ES-I3 (cell line): ENCODE data around the gene NR4A1.
A peak's percentile ranks its signal among the peaks of the same experiment; 100 is the strongest.

Experiments used
- H3K36me3 ChIP-seq: 2 replicates; pipeline ENCODE4 v1.6.1; 2013; ENCODE audit warnings: mild to moderate bottlenecking, low read length, control low read depth, moderate library complexity; ENCODE audit not compliant: insufficient read depth
- H3K4me1 ChIP-seq: 2 replicates; pipeline ENCODE4 v1.6.1; 2013; ENCODE audit warnings: mild to moderate bottlenecking, control low read depth, low read length; ENCODE audit not compliant: insufficient read depth
- H3K9ac ChIP-seq: 2 replicates; pipeline ENCODE4 v1.6.1; 2013; ENCODE audit warnings: low read depth, mild to moderate bottlenecking, low read length, moderate library complexity
- H3K9me3 ChIP-seq: 2 replicates; pipeline ENCODE4 v1.6.1; 2013; ENCODE audit warnings: mild to moderate bottlenecking, low read length, moderate library complexity; ENCODE audit not compliant: control insufficient read depth, insufficient read depth

Gene NR4A1

DNA sequence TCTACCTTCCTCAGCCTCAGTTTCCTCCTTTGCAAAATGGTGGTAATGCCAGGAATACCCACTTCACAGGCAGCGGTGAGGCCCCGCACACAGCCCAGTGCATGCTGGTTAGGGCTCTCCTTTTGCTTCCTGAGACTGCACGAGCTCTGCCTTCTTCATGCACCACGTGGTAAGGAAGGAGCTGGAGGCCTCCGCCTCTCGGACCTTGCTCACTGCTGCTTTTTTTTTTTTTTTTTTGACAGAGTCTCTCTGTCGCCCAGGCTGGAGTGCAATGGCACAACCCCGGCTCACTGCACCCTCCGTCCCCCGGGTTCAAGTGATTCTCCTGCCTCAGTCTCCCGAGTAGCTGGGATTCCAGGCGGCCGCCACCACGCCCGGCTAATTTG lies 26.4 kb upstream of the NR4A1 start:
- Histone ChIP-seq H3K36me3 (no peaks in the 10 kb centered on the region), H3K9ac (no peak overlapping the region), H3K4me1 (peaks cover 9% of the 10 kb centered on the region; the same call in 1 of the 2 replicates), H3K9me3 (no peaks in the 10 kb centered on the region)

- no peak overlapping the region for H3K9ac ChIP-seq
- H3K36me3 ChIP-seq: no peaks in the 10 kb centered on the region
- peaks cover 9% of the 10 kb centered on the region; the same call in 1 of the 2 replicates for H3K4me1 ChIP-seq
- H3K9me3 ChIP-seq: no peaks in the 10 kb centered on the region
Observed at GRCh38 chr12:52026263-52026662, 25.0 kb upstream of the NR4A1 start.

DNA sequence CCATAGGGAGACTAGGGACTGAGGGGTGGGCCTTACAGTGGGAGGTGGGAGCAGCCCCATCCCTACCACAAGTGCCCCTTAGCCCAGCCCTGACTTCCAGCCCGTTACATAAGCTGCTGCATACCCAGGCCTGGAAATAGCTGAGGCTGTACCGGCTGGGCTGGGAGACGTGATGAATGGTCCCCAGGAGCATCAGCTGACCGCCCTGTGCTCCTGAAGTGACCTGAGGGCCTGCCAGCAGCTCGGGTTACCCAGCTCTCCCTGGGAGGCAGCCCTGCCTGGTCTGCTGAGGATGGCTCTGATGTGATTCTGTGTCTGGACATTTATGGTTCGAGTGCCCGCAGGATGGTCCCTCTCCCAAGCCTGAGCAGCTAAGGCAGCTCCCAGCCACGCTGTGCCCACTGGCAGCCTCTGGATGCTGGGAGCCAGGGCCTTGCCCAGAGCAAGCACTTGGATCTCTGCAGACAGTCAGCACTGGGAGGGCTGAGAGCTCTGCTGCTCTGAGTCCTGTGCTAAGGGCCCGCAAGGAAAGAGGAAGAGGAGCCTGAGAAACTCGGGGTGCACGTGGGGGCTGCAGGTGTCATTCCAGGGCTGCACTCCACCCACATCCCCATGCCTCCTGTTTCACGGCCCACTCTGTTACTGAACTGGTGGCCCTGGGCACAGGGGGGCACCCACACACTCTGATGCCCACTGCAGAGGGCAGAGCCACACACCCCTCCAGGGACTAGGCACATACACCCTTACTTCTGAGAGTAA lies 24.0 kb upstream of the NR4A1 start:
- Histone ChIP-seq H3K4me1 (peaks cover 9% of the 10 kb centered on the region; the same call in 1 of the 2 replicates), H3K36me3 (no peaks in the 10 kb centered on the region), H3K9ac (no peak overlapping the region), H3K9me3 (no peaks in the 10 kb centered on the region)

GRCh38 chr12:52029685-52030084 lies 21.6 kb upstream of the NR4A1 start:
- no peaks in the 10 kb centered on the region for H3K36me3 ChIP-seq
- 0 out of 2 replicates have a peak, but pooled peaks cover 6% of the 10 kb centered on the region for H3K4me1 ChIP-seq
- H3K9ac ChIP-seq: no peak overlapping the region
- H3K9me3 ChIP-seq: no peaks in the 10 kb centered on the region

GRCh38 chr12:52032446-52032803 lies 18.8 kb upstream of the NR4A1 start:
- Histone ChIP-seq H3K36me3 (no peaks in the 10 kb centered on the region), H3K9ac (peak overlapping the region; percentile 34; the same call in 1 of the 2 replicates), H3K9me3 (no peaks in the 10 kb centered on the region), H3K4me1 (peaks cover 8% of the 10 kb centered on the region)

DNA sequence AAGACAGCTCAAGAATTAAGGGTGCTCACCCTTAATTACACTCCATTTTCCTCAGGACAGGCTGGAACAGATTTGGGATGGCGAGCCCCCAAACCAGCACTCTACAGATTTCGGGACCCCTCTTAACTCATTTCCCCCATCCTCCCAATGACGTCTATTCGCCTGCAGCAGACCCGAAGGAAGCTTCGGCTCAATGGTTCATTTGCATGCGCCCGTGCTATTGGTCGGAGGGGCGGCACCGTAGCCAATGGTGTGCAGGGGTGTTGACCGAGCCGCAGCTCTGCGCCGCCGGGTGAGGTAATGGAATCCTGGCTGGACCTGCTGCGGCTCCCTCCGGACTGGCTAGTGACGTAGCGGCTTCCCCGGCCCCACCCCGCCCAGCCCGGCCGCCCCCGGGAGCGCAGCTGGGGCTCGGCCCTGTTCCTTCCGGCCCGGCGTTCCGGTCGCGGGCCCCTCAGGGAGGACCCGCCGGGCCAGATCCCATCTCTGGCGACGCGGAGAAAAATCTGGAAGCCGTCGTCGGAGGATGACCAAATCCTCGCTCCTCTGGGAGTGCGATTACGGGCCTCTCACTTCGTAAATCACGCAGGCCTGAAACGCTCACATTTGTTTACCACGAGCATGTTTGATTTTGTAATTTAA lies 18.3 kb upstream of the NR4A1 start:
- Histone ChIP-seq H3K9me3 (no peaks in the 10 kb centered on the region), H3K4me1 (peaks cover 8% of the 10 kb centered on the region), H3K36me3 (no peaks in the 10 kb centered on the region), H3K9ac (peak overlapping the region; percentile 77)

DNA sequence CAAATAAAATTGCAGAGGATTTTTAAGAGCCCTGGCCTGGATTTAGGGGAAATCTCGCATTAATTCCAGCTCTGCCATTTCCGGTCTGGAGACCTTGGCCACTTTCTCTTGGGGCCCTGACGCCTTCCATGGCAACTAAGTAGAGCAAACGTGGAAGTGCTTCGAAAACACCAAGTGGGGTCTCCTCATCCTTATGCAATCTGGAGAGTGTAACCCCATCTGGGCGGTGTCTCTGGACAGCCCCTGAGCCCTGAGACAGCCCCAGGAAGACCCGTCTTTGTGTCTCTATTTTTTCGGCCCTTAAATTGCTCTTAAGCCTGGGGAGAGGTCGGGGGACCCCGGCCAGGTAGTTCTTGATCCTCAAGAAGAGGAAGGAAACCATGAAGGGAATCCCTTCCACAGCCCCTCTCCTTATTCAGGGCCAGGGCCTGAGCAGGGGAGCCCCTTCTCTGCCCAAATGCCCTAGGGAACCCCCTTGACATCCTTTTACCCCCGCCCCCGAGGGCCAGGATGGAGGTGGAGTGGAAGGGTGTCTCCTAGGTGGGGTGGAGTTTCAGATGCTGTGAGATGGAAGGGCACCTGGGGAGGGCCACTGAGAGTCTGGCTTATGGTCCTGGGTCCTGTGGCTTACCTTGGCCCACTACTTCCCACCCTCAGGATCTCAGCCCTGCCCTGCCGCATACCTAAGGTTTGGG lies 17.6 kb upstream of the NR4A1 start:
- Histone ChIP-seq H3K4me1 (peaks cover 8% of the 10 kb centered on the region), H3K9ac (peak overlapping the region; percentile 77), H3K36me3 (no peaks in the 10 kb centered on the region), H3K9me3 (no peaks in the 10 kb centered on the region)

DNA sequence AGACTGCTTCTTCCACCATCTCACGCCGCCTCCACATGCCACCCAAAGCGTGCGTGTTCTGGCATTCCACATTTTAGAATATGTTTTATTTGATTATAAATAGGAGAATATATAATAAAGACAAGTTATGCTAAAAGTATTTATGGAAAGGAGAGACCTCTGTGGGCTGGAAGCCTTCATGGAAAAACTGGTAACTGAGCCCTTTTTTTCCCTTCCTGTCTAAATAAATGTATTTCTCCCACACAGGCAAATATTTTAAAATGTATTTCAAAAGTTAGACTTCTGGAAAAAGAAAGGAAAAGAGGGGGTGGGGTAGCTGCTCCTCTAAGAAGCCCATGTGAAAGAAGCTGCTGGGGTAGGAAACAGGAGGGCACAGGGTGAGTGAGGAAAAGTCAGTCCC lies 16.1 kb upstream of the NR4A1 start:
- Histone ChIP-seq H3K4me1 (peaks cover 8% of the 10 kb centered on the region), H3K36me3 (no peaks in the 10 kb centered on the region), H3K9ac (no peak overlapping the region), H3K9me3 (no peaks in the 10 kb centered on the region)

GRCh38 chr12:52035926-52036325 lies 15.3 kb upstream of the NR4A1 start:
- Histone ChIP-seq H3K9me3 (no peaks in the 10 kb centered on the region), H3K4me1 (peaks cover 8% of the 10 kb centered on the region), H3K36me3 (no peaks in the 10 kb centered on the region), H3K9ac (no peak overlapping the region)

GRCh38 chr12:52036587-52037171 lies 14.6 kb upstream of the NR4A1 start:
- H3K9me3 ChIP-seq: no peaks in the 10 kb centered on the region
- H3K36me3 ChIP-seq: no peaks in the 10 kb centered on the region
- H3K4me1 ChIP-seq: peaks cover 13% of the 10 kb centered on the region
- peak overlapping the region; percentile 60; the same call in 1 of the 2 replicates for H3K9ac ChIP-seq

- H3K9me3 ChIP-seq: no peaks in the 10 kb centered on the region
- H3K36me3 ChIP-seq: no peaks in the 10 kb centered on the region
- H3K9ac ChIP-seq: peak overlapping the region; percentile 79
- peaks cover 12% of the 10 kb centered on the region for H3K4me1 ChIP-seq
Observed at GRCh38 chr12:52037248-52037861, 13.9 kb upstream of the NR4A1 start.

DNA sequence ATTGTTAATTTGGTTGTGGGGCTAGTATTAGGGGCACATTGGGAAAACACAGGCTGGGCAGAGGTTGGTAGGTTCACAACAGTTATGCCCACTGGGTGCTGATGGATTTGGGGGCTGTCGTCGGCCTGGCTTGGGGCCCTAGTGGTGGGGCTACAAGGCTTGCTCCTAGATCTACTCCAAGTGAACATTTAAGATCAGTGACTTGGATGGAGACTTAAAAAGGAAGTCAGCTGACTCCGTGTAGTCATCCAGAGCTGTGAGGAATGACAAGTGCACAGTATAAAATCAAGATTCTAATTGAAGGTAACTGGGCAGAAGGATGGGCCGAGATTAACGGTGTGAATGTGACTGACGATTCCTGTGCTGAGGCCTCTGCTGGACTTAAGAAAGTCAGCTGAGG lies 12.8 kb upstream of the NR4A1 start:
- Histone ChIP-seq H3K9me3 (no peaks in the 10 kb centered on the region), H3K9ac (no peak overlapping the region), H3K36me3 (no peaks in the 10 kb centered on the region; the same call in 1 of the 2 replicates), H3K4me1 (peaks cover 10% of the 10 kb centered on the region)

DNA sequence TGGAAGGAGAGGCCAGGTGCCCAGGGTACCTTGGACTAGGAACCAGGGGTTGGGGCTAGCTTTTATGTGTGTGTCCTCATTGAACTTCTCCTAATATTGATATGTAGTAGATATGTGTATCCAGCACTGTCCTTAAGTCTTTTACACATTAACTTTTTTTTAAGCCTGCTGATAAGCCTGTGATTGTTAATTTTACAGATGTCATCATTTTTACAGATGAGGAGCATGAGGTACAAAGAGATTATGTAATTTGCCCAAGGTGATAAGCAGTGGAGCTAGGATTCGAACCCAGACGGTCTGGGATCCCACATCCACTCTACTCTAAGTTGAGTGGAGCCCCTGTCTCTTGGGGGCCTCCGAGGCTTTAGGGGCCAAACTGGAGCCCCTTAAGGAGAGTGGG lies 10.2 kb upstream of the NR4A1 start:
- H3K36me3 ChIP-seq: no peaks in the 10 kb centered on the region; the same call in 1 of the 2 replicates
- no peaks in the 10 kb centered on the region for H3K9me3 ChIP-seq
- H3K9ac ChIP-seq: no peak overlapping the region
- H3K4me1 ChIP-seq: peaks cover 9% of the 10 kb centered on the region

GRCh38 chr12:52041695-52042123 lies 9.5 kb upstream of the NR4A1 start:
- H3K9me3 ChIP-seq: no peaks in the 10 kb centered on the region
- H3K4me1 ChIP-seq: peaks cover 5% of the 10 kb centered on the region; the same call in 1 of the 2 replicates
- no peak overlapping the region for H3K9ac ChIP-seq
- no peaks in the 10 kb centered on the region; the same call in 1 of the 2 replicates for H3K36me3 ChIP-seq
